GM12872 (cell line): Measurements from ENCODE around the gene THY1.
A peak's percentile ranks its signal among the peaks of the same experiment; 100 is the strongest.

Experiments
- TF ChIP-seq, protein P1 (sequence below): IDR thresholded peaks from 3 replicates; pipeline ENCODE4 v1.5.1; 2011; ENCODE audit warnings: low read depth, mild to moderate bottlenecking, low read length, moderate library complexity; ENCODE audit not compliant: insufficient read depth

THY1 gene

GRCh38 chr11:119376197-119376847 lies 46.6 kb downstream of the THY1 start:
- TF ChIP-seq, protein P1, sequence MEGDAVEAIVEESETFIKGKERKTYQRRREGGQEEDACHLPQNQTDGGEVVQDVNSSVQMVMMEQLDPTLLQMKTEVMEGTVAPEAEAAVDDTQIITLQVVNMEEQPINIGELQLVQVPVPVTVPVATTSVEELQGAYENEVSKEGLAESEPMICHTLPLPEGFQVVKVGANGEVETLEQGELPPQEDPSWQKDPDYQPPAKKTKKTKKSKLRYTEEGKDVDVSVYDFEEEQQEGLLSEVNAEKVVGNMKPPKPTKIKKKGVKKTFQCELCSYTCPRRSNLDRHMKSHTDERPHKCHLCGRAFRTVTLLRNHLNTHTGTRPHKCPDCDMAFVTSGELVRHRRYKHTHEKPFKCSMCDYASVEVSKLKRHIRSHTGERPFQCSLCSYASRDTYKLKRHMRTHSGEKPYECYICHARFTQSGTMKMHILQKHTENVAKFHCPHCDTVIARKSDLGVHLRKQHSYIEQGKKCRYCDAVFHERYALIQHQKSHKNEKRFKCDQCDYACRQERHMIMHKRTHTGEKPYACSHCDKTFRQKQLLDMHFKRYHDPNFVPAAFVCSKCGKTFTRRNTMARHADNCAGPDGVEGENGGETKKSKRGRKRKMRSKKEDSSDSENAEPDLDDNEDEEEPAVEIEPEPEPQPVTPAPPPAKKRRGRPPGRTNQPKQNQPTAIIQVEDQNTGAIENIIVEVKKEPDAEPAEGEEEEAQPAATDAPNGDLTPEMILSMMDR, result no peak

GRCh38 chr11:119375337-119376196 lies 47.4 kb downstream of the THY1 start:
- TF ChIP-seq, protein P1, result no peak

- TF ChIP-seq, protein P1, result no peak
Observed at GRCh38 chr11:119374632-119375336, 48.2 kb downstream of the THY1 start.

- TF ChIP-seq, protein P1, result peak; percentile 85
Observed at GRCh38 chr11:119373921-119374631, 48.9 kb downstream of the THY1 start.

DNA sequence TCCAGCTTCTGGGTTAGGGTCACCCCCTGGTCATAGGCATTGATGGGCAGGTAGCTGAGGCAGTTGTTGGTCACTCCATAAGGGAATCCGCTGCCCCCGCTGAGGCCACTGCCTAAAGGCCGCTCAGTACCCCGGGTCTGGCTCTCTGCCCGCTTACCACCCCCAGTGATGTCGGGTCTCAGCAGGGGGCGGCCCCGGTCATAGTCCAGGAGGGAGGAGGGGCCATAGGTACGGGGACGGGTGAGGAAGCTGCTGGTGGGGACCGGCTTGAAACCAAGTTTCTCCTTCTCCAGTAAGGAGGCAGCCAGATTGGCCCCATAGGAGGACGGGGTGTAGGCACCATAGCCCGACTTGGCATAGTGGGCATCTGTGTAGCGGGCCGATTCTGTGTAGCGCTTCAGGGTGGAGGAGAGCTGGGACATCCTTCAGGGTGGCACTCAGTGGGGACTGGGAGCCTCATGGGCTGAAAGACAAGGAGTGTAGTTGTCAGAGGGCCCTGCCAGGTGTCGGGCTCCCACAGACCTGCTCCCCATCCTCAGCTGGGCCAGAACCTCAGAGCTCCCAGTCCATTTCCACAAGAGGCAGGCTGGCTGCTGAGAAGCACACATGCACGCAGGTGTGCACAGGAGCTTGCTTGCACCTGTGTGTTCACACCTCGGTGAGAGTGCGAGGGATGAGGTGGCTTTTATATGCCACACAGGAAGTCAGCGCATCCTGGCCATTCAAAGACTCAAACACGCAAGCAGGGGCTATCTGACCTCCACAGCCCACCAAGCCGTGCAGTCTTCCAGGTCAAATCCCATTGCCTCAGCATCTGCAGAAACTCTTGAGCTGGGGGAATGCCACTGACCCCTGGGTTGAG lies 49.7 kb downstream of the THY1 start:
- TF ChIP-seq, protein P1, result no peak

- TF ChIP-seq, protein P1, result no peak
Observed at GRCh38 chr11:119372260-119373058, 50.5 kb downstream of the THY1 start.
